Fibroblast of skin of scalp (primary cell): ENCODE results near the gene PPIL1.
A peak's percentile ranks its signal among the peaks of the same experiment; 100 is the strongest.

ENCODE experiments used
- DNase-seq: peaks from one replicate; pipeline ENCODE4 v3.0.0-alpha.2; 2013

Gene PPIL1

DNA sequence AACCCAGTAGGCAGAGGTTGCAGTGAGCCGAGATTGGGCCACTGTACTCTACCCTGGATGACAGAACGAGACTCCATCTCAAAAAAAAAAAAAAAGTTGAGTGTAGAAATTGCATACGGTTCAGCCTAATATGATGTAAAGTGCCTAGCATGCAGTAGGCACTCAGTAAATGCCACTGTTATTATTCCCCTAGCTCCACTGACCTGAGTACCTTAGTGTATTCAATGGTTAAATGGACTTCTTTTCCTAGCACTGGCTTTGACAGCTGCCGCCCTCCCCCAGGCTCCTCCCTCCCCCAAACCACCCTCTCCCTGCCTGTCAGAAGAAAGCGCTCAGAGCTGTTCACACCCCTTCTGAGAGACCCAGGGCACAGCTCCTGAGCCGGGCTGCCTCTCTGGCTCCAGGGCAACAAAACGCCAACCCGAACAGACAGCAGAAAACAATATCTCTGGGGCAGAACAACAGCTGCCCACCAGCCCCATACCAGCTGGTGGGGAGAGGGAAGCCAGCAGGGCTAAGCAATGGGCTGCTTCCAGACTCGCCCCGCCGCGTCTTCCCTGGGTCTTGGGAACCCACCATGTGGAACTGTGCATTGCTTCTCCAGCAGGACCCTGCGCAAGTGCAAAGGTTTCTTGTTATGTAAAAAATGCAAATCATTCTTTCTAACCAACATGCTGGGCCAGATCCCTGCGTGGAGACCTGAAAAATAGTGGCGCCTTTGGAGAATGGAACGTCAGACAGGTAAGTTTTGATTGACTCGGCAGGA is 39.8 kb downstream of the PPIL1 start:
- no peak for DNase-seq

GRCh38 chr6:36833182-36833789 is 41.3 kb downstream of the PPIL1 start:
- no peak for DNase-seq

GRCh38 chr6:36832313-36832712 is 42.3 kb downstream of the PPIL1 start:
- no peak for DNase-seq

- DNase-seq: no peak
These were observed 44.0 kb downstream of the PPIL1 start for GRCh38 chr6:36830577-36830976.

DNA sequence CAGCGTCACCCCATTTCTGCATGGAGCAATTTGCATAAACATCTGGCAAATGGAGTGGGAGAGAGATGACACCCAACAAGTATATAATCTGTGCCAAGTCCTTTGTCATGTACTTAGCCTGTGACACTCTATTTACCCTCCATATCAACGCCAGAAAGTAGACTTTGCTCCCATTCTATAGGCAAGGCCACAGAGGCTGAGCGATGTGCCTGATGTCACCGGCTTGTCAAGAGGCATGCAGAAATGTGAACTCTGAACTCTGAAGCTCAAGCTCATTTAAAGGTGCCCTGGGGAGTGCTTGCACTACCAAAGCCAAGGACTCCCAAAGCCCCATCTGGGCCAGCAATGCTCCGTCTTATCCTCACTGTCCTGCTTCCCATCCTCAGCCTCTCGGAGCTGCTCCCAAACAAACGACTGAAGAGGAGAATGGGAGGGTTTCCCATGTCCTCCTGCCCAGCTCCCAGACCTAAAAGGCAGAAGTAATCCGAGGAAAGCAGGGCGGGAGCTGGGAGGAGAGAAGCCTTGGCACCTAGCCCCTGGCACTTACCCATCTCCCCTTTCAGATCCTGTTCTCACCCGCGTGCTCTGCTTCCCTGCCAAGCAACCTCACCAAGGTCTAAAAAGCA is 44.6 kb downstream of the PPIL1 start:
- DNase-seq: no peak

DNA sequence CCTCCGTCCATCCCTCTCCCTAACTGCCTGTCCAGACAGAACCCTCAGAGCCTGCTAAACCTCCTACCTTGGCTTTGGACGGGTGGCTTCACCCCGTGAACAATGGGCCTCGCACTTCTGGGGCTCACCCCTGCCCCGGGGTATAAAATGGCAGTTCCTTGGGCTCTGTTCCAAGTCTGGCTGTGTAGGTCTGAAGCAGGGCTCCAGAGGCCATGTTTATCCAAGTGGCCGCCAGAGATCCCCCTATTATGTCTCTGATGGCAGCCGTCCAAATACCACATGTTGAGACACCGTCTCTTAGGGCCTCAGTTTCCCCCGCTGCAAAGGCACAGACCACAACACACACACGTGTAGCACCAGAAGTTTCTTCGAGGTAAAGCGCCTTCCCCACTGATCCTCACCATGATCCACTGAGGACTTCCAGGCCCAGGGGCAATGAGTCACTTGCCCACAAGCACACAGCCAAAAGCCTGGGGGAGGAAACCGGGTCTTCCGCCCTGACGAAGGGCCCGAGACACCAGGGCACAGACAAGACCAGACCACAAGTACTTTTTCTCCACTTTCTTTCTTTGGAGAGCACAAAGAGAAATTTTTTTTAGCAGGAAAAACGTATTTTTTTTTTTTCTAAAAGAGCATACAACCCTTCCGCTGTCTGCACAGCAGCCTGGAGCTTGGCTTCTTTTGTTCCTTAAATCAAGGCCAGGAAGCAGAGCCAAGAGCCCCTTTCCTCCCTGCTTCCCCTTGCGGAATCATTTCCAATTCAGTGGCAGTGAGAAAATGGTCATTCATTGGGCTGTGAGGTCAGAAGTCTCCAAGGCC is 47.1 kb downstream of the PPIL1 start:
- DNase-seq: peak; percentile 78

DNA sequence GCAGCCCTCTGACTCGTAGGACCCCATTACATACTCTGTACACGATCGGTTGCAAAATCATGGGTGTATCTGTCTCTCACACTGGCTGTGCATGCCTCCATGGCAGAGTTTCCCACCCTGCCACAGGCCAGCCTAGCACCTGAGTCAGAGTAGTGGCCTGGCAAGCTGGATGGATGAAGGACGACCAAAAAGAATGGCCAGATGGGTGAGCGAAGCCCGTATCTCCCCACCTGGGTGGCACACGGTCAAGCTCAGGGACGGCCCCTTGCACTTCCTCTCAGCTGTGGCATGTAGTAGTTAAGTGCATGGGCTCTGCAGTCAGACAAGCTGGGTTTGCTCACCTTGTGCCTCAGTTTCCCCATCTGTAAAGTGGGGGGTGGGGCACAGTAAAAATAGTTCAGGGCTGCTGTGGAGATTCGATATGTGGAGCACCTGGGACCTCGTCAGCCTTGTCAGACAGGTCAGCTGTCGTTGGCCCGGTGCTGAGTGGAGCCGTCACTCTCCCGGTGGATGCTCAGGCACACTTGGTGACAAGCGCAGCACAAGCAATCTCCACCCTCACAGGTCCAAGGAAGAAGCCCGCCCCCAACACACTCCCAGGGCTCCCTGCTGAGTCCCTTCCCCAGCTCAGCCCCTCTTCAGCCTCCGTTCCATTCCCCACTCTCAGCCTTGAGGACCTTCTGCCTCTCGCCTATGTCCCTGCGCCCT is 47.9 kb downstream of the PPIL1 start:
- DNase-seq: no peak

GRCh38 chr6:36825994-36826393 is 48.6 kb downstream of the PPIL1 start:
- no peak for DNase-seq

GRCh38 chr6:36825452-36825851 is 49.2 kb downstream of the PPIL1 start:
- no peak for DNase-seq

- DNase-seq: no peak
These were observed 50.4 kb downstream of the PPIL1 start for GRCh38 chr6:36824253-36824652.

DNA sequence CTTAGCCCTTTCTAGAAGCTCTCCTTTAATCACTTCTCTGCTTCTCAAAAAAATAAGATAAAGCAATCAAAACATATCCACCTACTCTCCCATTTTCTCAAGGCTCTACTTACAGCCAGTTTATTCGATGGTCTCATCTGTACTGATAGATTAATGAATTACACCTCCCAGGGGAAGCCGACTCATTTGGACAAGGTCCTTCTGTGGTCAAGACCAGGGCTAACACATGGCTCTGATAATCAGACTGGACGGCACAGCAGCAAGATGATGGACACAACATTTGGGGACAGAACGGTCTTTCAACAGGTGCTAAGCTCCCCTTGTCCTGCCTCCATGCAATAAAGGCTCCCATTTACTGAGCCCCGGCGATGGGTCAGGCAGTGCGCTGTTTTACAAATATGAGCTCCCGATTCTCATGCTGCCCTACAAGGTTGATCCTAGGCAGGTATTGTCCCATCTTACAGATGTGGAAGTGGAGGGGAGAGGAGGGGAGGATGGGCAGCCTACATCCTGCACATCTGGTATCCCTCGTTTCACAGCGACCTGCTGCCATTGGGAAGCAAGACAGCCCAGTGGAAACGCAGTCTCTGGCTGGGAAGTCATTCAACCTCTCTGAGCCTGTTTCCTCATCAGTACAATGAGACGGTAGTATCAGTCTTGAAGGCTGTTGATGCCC is 51.0 kb downstream of the PPIL1 start:
- DNase-seq: no peak

DNA sequence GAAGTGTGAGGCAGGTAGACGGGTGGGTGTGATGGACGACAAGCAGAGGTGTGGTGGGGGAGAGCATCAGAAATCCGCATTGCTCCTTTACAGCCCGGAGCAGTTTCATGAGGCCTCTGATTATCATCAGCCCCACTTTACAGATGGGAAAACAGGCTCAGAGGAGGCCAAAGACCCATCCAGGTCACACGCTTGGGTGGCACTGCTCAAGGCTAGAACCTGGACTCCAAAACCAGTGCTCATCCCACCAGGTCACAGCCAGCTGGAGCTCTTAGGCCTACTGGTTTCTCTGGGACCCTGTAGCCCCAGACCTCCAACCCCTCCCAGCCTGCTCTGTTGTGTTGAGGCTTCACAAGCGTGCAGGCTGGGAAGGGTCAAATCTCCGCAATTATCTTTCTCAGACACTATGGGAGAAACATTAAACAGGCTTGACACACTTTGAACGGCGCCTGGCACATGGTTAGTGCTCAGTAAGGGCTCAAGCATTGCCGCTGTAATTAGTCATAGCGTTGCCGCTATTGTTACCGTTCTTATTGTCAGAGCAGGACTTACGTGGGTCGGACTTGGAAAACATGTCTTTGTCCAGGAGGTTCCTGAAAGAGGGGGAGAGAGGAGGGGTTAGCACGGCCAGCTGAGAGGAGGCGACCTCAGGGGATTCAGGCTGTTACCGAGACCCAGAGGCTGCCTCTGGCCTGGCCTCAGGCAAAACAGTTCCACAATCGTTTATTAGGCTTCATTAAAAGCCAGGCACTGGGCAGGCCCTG is 51.9 kb downstream of the PPIL1 start:
- DNase-seq: no peak

- DNase-seq: no peak
These were observed 52.8 kb downstream of the PPIL1 start for GRCh38 chr6:36821581-36822335.

GRCh38 chr6:36820700-36821580 is 53.7 kb downstream of the PPIL1 start:
- peak; percentile 45 for DNase-seq

GRCh38 chr6:36818756-36819155 is 55.8 kb downstream of the PPIL1 start:
- DNase-seq: no peak

DNA sequence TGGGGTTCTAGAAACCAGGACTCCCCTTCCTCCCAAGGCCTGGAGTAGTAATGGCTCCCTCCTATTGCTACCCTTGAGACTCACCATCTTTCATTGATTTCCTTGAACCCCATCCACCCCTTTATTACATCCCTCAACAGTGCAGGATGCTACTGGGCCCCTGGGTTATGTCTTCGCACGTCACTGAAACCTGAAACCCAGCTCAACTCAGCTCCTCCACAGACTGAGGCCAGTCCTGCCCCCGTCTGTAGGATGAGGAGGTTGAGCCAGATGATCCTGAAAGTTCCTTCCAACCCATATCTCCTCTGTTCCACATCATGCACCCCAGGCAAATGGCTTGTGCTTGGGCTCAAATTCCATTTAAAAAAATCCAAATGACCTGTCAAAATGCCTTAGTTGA is 56.8 kb downstream of the PPIL1 start:
- DNase-seq: no peak

GRCh38 chr6:36817176-36817817 is 57.3 kb downstream of the PPIL1 start:
- no peak for DNase-seq

- no peak for DNase-seq
These were observed 58.5 kb downstream of the PPIL1 start for GRCh38 chr6:36815962-36816735.
